Uterus (tissue), 4 donors: ENCODE data around the gene MAPK8IP3. TPM values are rescaled to one million over a fixed set of nuclear protein-coding genes. Genes with fewer than 3 reads are reported as not detected.

Experiments used
- DNase-seq, 2 donors: peaks; one replicate each; pipeline ENCODE4 v3.0.0-alpha.2; 2019 to 2020
- H3K27ac ChIP-seq, 2 donors: fragments of 200-600 bp; sonication (generic); 1 replicate in 1 of 2; 2 replicates in 1 of 2; pipeline ENCODE4 v1.5.1; 2016 to 2018
- H3K27me3 ChIP-seq, 2 donors: fragments of 200-600 bp; sonication (generic); one replicate each; pipeline ENCODE4 v1.5.1; 2018 to 2019; ENCODE audit warnings: control low read depth in 1 of 2
- H3K36me3 ChIP-seq, 2 donors: fragments of 200-600 bp; sonication (generic); one replicate each; pipeline ENCODE4 v1.5.1; 2019; ENCODE audit warnings: control low read depth in 1 of 2
- H3K4me1 ChIP-seq, 2 donors: fragments of 200-600 bp; sonication (generic); one replicate each; pipeline ENCODE4 v1.5.1; 2018 to 2019; ENCODE audit warnings: control low read depth in 1 of 2
- H3K4me3 ChIP-seq, 2 donors: fragments of 200-600 bp; sonication (generic); 1 replicate in 1 of 2; 2 replicates in 1 of 2; pipeline ENCODE4 v1.5.1; 2018 to 2019; ENCODE audit warnings: mild to moderate bottlenecking in 1 of 2
- H3K9me3 ChIP-seq, 2 donors: fragments of 200-600 bp; sonication (generic); one replicate each; pipeline ENCODE4 v1.5.1; 2019; ENCODE audit warnings: control low read depth in 1 of 2
- CTCF ChIP-seq, 4 experiments: fragments of 200-600 bp in 2 of 4; fragments of 450-650 bp in 2 of 4; sonication (generic) in 2 of 4; IDR thresholded peaks; one replicate each; pipeline ENCODE4 v1.5.1; 2016 to 2019; ENCODE audit warnings: antibody characterized with exemption in 4 of 4, mild to moderate bottlenecking in 2 of 4, moderate library complexity in 1 of 4
- POLR2A ChIP-seq, 2 donors: fragments of 450-650 bp; IDR thresholded peaks; one replicate each; pipeline ENCODE4 v1.6.1; 2016; ENCODE audit warnings: antibody characterized with exemption in 2 of 2, mild to moderate bottlenecking in 1 of 2, moderate library complexity in 1 of 2
- intact Hi-C: fragments of 100-400 bp; cut with DNase I; formaldehyde crosslinking; loops from one replicate; pipeline ENCODE4 v1.15.1; 2023; ENCODE audit warnings: low total_unique reads
- total RNA-seq, 4 donors: library from RNA; depleted of rRNA in 3 of 4; stranded (reverse); fragments of >200 nt in 3 of 4; gene quantifications; one replicate each; pipeline versions ENCODE4 v1.1.0 to v1.2.4, GENCODE V29; 2014 to 2023
- donor health status: DM: yes; HTN: yes; CAD: no.

Gene MAPK8IP3
- total RNA-seq, 4 donors from 2014 or later = 17.4 to 113 (median 77.8) TPM

DNA sequence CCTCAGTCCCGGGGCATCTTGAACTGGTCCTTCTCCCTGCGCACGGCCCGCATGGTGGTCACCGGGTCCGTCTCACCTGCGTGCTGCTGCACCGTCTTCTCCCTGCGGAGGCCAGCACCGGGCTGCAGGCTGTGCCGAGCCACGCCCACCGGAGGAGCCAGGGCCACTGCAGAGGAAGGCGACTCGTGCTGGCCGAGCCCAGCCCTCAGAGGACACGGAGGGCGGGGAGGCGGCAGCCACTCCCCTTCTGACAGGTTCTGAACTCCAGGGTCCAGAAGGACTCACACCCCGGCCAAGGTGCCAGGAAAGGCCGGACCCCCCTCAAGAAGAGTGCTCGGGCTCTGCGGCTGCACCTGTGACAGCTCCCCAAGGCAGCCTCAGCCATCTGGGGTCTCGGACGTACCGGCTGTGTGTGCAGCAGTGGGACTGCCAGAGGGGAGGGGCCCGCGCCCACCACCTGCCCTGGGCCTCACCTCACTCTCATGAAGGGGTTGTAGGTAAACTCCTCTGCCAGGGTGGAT lies 103.3 kb downstream of the MAPK8IP3 start:
- no peaks in the 10 kb centered on the region for H3K36me3 ChIP-seq
- intact Hi-C loops = no loop called here

GRCh38 chr16:1810106-1810505 lies 104.1 kb downstream of the MAPK8IP3 start:
- Histone ChIP-seq H3K36me3 (no peaks in the 10 kb centered on the region), H3K4me3 (no peak overlapping the region), H3K27ac (no peak overlapping the region), H3K27me3 (no peaks in the 10 kb centered on the region), H3K9me3 (no peaks in the 10 kb centered on the region), H3K4me1 (no peaks in the 10 kb centered on the region)
- intact Hi-C loops = no loop called here
- DNase-seq = no peak
- no peak for TF ChIP-seq CTCF (IDR thresholded peaks at IDR 0.05)
- TF ChIP-seq POLR2A (IDR thresholded peaks at IDR 0.05) = no peak

More for the DNA sequence above, 103.3 kb downstream of the MAPK8IP3 start:
- H3K4me1 ChIP-seq = no peaks in the 10 kb centered on the region
- H3K27me3 ChIP-seq = no peaks in the 10 kb centered on the region
- no peak for DNase-seq
- H3K4me3 ChIP-seq = no peak overlapping the region
- TF ChIP-seq POLR2A (IDR thresholded peaks at IDR 0.05) = no peak
- TF ChIP-seq CTCF (IDR thresholded peaks at IDR 0.05) = no peak
- H3K27ac ChIP-seq = no peak overlapping the region
- H3K9me3 ChIP-seq = no peaks in the 10 kb centered on the region

- Histone ChIP-seq H3K4me1 (no peaks in the 10 kb centered on the region), H3K4me3 (no peak overlapping the region), H3K27ac (no peak overlapping the region), H3K27me3 (no peaks in the 10 kb centered on the region), H3K9me3 (no peaks in the 10 kb centered on the region), H3K36me3 (no peaks in the 10 kb centered on the region)
- TF ChIP-seq CTCF (IDR thresholded peaks at IDR 0.05) = no peak
- no peak for TF ChIP-seq POLR2A (IDR thresholded peaks at IDR 0.05)
- intact Hi-C loops = no loop called here
- no peak for DNase-seq
These were observed 104.5 kb downstream of the MAPK8IP3 start for GRCh38 chr16:1810536-1810935.

DNA sequence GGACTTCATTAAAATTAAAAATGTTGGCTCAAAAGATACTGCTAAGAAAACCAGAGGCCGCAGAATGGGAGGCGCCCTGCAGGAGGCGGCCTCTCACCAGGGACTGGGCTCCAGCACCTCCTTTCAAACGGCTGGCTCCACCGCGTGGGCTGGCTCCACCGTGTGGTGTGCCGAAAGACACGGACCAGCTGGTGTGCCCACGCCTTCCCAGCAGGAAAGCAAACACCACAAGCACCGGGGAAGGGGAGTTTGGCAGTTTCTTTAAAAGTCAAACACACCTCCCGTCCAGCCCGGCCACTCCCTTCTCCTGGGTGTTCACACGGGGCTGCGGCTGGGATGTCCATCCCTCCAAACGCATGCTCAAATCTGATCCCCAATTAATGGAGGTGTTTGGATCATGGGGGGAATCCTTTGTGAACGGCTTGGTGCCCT lies 106.8 kb downstream of the MAPK8IP3 start:
- H3K4me1 ChIP-seq = no peaks in the 10 kb centered on the region
- H3K4me3 ChIP-seq = no peak overlapping the region
- no peaks in the 10 kb centered on the region for H3K36me3 ChIP-seq
- intact Hi-C loops = no loop called here
- no peaks in the 10 kb centered on the region for H3K27me3 ChIP-seq
- DNase-seq = peak in 1 of 2 donors; percentile 41
- no peaks in the 10 kb centered on the region for H3K9me3 ChIP-seq
- TF ChIP-seq POLR2A (IDR thresholded peaks at IDR 0.05) (no peak), CTCF (IDR thresholded peaks at IDR 0.05) (peak; percentile 39 to 51 (median 44))
- no peak overlapping the region for H3K27ac ChIP-seq

DNA sequence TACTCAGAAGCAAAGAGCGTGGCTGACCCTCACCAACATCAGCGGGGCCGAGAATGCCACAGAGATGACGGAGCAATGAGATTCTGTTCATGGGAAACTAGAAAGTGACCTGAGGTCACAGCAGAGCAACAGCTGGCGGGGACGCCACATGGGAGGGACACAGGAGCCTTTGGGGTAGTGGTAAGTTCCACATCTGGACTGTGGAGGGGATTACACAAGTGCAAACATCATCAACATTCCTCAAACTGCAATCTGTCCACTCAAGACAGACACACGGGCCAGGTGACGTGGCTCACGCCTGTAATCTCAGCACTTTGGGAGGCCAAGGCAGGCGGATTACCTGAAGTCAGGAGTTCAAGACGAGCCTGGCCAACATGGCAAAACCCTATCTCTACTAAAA lies 109.5 kb downstream of the MAPK8IP3 start:
- TF ChIP-seq CTCF (IDR thresholded peaks at IDR 0.05) = no peak
- no peak for TF ChIP-seq POLR2A (IDR thresholded peaks at IDR 0.05)
- intact Hi-C loops = no loop called here
- DNase-seq = no peak
- no peaks in the 10 kb centered on the region for H3K27me3 ChIP-seq
- no peak overlapping the region for H3K27ac ChIP-seq
- H3K4me1 ChIP-seq = no peaks in the 10 kb centered on the region
- no peak overlapping the region for H3K4me3 ChIP-seq
- H3K36me3 ChIP-seq = no peaks in the 10 kb centered on the region
- H3K9me3 ChIP-seq = no peaks in the 10 kb centered on the region
